Erythroblast (primary cell): ENCODE data around the gene OPTN.

Experiments
- GATA1 ChIP-seq: IDR thresholded peaks from 2 replicates; pipeline ENCODE4 v1.6.1; 2011; ENCODE audit warnings: low read depth, mild to moderate bottlenecking, control low read depth, low read length, moderate library complexity
- POLR2A ChIP-seq: IDR thresholded peaks from 2 replicates; pipeline ENCODE4 v1.6.1; 2011; ENCODE audit warnings: mild to moderate bottlenecking, low read length

DNA sequence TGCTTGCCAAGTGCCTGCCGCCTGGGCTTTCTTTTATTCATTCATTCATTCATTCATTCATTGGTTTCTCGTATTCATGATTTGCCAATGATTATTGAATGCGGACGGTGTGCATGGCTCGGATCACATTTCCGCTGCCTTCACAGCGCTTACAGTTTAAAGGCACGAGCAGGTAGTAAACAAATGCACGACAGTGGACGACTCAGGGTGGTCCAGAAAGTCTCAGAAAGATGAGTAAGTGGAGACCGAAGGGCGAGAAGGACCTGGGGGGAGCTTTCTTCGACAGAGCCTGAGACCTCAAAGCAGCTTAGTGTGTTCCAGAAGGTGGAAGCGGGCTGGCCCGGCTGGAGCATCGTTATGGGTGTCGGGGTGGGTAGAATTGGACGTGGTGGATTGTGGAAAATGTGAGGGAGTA, 61.9 kb downstream of the OPTN start:
- TF ChIP-seq POLR2A (no peak), GATA1 (no peak)
